8988T (cell line): Measurements from ENCODE around the gene ELL.
"Not testable (repeated sequence)": the region's sequence is repeated elsewhere in the genome, so short reads cannot be mapped to it uniquely, and the experiment has no call there.

Source experiments
- DNase-seq: peaks from one replicate; pipeline ENCODE4 v3.0.0; 2011

ELL gene

DNA sequence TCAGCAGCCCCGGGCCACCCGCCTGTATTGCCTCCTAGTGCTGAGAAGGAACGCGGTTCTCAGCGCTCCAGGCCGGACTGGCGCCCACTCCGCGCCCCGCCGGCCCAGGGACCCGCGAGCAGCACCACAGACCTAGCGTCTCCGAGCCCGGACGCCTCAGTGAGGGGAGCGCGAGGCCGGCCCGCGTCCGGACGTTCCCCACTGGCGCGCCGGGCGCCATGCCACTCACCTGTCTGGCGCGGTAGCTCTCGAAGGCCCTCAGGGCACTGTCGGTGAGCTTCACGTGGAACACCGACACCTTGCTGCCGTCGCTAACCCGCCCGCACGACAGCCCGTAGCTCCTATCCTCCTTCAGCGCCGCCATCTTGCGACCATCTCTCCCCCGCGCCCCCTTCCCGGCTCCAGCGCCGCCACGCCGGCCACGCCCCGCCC lies at the start of gene ELL:
Gene ELL (minus strand): TSS at position 379 of the 432 bp plus-strand sequence. CDS start 15 bp downstream, at position 364.
- no peak for DNase-seq

DNA sequence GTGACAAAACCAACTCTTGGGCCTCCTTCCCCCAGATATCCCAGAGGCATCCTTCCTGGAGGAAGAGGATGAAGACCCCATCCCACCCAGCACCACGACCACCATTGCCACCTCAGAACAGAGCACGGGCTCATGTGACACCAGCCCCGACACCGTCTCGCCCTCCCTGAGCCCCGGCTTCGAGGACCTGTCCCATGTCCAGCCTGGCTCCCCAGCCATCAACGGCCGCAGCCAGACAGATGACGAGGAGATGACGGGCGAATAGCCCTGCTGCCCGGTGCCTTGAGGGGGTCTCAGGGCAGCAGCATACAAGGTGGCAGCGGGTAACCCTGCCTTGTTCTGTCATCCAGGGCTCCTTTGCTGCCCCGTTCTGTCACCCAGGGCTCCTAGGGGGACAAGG lies 46.5 kb upstream of the ELL start:
- DNase-seq = no peak

DNA sequence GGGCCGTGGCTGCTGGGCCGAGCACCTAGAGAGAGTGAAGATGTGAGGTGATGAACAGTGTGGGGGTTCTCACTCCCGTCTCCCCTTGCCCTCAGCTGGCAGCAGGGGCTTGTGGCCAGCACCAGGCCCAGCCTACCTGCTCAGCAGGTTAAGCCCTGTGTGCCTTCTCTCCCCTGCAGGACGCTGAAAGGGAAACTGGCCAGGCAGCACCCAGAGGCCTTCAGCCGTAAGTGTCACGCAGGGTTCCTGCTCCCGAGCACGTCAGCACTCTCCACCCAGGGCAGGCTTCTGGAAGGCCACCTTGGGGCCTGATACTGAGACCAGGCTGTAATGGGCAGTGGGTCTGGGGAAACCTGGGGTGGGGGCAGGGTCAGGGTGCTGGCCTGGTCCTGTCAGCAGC lies 45.1 kb upstream of the ELL start:
- DNase-seq = no peak

DNA sequence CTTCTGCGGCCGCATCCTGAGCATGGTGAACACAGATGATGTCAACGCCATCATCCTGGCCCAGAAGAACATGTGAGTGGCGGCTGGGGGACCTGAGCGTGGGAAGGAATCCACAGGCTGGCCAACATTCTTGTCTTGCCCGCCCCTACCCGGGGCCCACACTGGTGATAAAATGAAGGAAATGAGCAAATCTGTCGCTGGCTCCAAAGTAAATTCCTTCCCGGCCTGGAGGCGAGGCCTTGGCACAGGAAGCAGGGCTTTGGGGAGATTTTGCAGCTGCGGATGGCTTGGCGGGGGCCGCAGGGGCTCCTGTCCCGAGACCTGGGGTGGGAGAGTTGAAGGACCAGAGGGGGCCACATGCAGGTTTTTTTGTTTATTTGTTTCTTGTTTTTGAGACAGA lies 40.2 kb upstream of the ELL start:
- no peak for DNase-seq

DNA sequence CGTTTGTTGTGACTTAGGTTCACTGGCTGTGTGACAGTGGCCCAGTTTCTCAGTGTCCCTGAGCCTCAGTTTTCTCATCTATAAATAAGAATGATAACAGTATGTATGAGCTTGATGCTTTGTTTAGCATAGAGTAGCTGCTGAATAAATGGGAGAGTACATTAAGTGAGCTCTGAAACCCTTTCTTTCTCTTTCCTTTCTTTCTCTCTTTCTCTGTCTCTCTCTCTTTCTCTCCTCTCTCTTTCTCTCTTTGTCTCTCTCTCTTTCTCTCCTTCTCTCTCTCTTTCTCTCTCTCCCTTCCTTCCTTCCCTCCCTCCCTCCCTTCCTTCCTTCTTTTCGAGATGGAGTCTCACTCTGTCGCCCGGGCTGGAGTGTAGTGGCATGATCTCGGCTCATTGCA lies 37.8 kb upstream of the ELL start:
- no peak for DNase-seq

DNA sequence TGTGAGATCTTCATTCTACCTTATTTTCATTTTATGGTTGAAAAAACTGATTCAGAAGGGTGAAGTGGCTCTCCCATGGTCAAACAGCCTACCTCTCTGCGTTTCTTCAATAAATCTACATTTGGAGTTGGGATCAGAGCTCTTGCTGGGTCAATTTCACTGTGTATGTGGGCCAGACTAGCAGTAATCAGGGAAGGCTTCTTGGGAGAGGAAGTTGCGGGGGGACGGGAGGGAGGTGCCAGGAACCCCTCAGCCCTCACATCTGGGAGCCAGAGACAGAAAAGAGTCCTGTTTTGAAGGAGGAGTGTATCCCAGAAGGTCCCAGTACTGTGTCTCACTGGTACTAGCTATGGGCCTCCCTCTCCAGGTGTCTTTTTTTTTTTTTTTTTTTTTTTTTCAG lies 36.7 kb upstream of the ELL start:
- no peak for DNase-seq

DNA sequence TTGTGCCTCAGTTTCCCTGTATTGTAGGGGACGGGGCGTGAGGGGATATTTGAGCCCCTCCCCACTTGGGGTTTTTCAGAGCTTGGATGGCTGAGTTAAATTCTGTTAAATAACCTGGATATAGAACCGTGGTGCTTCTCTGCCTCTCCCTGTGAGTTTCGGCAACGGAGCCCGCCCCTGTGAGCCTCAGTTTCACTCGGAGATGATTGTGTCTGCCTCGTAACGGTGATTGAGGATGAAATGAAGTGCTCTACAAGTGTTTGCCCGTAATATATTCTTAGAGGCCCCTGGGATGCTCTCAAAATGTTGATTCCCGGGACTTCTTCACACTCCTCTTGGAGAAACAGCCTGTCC lies 36.3 kb upstream of the ELL start:
- DNase-seq = no peak

DNA sequence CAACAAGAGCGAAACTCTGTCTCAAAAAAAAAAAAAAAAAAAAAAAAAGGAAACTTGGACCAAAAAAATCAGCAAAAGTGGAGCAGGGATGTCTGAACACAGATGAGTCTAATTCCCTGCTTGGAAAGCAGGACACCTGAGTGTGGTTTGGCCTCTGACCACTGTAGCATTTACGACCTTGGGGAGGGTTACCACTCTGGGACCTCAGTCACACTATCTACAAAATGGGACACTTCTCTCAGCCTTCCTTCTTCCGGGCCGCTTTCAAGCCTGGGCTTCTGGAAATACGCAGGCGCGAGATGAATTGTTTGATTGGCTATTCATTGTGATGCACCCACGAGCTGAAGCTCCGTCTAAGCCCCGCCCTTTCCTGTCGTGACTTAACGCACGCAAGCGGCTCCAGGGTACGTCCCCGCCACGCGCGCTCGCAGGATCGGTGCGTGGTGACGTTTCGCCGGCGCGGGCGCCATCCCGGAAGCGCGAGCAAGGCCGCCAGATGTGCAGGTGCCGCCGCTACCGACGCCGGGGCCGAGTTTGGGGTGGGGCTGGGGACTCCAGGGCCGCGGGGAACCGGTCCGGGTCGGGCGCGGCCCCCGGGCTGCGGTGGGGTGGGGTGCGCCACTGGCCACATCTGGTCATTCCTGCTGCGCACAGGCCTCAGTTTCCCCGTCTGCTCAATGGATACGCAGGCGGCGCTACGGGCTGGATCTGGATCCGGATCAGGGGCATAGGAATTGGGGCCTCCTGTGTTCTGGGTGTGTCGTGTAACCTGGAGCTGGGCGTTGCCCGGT lies 35.7 kb upstream of the ELL start, which contains the start of gene KXD1:
Gene KXD1 (plus strand): TSS at position 460 of the 791 bp plus-strand sequence. CDS start 4,187 bp downstream, outside the sequence.
- DNase-seq = peak; percentile 65

DNA sequence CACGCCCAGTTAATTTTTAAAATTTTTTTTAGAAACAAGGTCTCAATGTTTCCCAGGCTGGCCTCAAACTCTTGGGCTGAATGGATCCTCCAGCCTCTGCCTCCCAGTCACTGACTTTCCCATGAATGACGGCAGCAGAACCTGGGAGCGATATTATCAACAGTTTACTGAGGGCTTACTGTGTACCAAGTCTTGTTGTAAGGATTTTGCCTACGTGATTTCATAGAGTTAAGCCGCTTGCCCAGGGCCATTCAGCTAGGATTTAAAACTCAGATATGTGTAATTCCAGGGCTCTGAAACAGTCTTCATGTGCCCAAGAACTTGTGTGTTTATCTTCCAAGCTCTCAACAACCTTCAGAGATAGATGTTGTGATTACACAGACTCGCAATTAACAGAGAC lies 29.8 kb upstream of the ELL start:
- no peak for DNase-seq

DNA sequence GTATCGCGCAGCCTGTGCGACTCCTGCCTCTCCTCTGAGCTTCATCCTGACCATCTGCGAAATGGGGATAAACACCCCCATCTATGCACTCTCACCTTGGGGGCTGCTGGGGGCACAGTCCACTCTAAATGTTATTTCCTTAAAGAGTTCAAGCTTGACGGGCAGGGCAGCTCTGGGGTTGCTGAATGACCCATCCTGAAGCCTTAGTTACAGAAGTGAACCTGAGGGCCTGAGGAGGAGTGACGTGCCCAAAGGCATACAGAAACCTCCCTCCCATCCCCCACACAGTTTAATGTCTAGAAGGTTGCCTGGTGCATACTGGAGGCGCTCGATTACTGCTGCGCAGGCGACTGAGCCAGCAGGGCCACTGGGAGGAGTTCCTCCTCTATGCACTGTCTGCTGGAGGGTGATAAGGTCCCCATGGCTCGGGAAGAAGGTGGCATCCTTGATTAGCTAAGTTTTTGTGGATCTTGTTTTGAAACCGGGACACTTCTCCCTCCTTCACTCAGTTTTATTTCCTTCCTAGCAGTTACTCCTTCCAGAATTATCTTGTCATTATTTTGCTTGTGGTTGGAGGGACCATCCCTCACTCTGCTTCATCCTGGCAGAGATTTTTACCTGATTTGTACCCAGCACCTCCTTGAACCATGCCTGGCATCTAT lies 22.1 kb upstream of the ELL start:
- DNase-seq = peak; percentile 82

DNA sequence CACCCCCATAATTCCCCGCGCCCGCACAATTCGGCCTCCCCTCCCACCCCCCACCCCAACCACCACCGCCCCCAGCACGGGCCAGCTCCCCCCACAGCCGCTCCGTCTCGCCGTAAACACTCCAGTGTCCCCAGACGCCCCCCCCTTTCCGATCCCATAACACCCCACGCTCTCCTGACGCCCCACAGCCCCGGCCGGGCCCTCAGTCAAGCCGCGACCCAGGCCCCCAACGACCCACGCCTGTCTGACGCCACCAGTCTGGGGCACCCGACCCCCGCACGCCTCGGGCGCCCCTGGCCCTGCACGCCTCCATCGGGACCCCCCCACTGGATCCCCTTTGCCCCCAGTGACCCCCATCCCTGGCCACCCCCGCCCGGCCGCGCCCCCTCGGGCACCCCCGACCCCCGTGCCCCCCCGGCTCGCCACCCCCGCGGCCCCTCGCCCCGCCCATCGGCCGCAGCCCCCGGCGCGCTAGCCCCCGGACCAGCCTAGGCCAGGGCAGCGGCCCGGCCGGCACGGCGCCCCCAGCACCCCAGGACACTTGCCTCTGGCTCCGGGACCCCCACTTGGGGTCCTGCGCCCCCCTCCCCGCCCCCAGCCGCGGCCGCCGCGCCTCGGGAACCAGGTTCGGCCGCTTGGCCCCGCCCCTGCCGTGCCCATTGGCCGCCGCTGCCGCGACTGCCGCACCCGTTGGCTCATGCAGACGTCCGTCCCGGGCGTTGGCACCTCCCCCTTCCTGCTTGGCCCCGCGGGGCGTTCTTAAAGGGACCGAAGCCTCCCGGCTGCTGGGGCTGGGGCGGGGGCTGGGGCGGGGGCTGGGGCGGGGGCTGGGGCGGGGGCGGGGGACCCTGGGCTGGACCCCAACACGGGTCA lies 21.3 kb upstream of the ELL start, which contains the start of gene FKBP8:
Gene FKBP8 (minus strand): TSS at position 633 of the 873 bp plus-strand sequence. CDS start 1,603 bp downstream, outside the sequence.
- peak; percentile 97 for DNase-seq

DNA sequence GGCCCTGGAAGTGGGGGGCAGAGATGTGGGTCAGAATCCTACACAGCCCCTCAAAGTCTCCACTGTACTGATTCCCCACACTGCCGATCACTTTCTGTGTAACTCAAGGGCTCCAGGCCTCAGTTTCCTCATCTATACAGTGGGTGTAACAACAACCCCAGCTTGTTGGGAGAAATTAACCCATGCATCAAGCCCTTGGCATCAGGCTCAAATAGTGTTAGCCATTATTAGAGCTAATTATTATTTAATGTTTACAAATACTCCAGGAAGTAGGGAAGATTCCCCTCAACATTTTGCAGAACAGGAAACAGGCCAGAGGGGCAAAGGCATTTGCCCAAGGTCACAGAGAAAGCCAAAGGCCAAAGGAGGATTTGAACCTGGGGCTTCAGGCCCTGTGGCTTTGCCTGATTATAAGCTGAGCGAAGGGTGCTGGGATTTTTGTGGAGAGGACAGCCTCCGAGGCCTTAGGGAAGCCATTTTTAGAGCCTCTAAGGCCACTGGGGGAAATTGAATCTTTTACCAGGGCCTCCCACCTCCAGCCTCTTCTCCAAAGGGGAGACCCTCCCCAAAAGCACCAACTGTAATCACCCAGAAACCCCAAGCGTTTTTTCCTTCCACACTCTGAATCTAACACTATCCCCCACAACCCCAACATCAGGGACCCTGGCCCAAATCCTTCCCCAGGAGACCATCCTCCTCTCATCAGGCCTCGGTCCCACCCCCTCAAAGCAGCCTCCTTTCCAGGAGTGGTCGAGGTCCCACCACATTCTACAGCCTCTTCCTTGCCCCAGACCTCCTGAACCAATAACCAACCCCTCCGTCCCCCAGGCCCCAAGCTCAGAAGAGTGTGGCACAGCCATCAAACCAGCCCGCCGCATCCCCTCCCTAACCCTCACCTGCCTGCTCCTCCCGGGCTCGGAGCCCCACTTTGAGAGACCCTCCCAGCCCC lies 20.4 kb upstream of the ELL start:
- DNase-seq = no peak

DNA sequence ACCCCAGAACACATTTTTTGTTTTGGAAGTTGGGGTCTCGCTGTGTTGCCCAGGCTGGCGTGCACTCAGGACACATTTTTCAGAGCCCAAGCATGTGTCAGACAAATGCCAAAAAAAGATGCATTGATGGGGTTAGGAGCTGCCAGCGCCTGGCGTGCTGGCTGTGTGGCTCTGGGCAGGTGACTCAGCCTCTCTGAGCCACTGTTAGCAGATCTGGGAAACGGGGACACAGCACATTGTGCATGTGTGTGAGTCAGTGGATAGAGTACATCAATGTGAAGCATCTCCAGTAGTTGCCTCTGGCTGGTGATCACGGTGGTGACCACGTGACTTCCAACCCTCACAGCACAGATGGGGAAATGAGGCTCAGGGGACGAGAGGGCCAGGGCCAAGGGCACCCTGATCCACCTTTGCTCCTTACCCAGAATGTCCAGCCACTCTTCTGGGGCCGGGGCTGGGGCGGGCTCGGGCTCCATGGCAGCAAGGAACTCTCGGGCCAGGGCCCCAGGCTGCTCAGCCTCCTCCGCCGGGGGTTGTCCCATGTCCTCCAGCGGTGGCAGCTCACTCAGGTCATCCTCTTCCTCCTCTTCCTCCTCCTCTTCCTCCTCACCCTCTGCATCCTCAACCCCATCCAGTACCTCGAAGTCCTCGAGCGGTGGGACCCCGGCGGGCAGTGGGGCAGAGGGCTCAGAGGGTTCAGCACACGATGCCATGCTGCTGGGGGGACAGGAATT lies 19.6 kb upstream of the ELL start:
- no peak for DNase-seq

DNA sequence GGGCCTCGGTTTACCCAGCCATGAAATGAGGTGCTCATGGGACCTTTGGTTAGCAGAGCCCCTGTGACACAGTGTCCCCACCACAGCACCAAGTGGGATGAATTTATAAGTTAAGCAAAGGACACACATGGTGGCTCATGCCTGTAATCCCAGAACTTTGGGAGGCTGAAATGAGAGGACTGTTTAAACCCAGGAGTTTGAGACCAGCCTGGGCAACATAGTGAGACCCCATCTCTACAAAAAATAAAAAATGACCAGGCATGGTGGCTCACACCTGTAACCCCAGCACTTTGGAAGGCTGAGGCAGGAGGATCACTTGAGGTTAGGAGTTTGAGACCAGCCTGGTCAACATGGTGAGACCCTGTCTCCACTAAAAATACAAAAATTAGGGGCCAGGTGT lies 18.3 kb upstream of the ELL start:
- DNase-seq = not testable (repeated sequence)

DNA sequence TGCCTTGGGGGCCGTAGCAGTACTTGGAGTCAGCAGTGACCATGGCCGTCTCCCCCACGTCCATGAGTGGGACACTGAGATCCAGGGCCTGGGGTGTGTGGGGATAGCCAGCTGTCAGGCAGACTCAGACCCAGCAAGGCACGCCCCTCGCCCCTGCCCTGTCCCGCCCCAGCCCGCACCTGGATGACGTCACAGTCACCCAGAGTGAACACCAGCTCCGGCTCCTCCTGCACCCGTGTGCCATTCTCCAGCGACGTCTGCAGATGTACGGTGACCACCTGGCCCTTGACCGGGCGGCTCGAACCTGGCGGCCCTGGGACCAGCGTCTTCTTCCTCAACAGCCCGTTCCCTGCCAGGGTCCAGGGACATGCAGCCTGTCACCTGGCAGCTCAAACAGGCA lies 17.5 kb upstream of the ELL start:
- DNase-seq = peak; percentile 6

DNA sequence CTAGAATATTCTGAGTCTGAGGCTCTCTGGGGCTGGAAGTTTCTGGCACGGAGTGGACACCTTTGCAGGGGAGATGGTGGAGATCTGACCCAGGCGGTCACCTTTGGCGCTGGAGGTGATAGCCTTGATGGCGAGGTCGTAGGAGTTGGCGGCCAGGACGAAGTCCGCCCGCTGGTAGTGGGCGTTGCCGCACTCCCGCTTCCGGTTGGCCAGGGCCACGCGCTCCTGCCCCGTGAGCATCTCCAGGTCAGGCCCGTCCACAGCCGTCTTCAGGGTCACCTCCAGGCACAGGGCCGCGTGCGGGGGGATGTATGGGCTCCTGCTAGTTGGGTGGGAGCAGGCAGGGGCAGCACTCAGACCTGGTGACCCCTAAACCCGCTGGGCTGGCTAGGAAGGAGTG lies 16.2 kb upstream of the ELL start:
- DNase-seq = no peak

DNA sequence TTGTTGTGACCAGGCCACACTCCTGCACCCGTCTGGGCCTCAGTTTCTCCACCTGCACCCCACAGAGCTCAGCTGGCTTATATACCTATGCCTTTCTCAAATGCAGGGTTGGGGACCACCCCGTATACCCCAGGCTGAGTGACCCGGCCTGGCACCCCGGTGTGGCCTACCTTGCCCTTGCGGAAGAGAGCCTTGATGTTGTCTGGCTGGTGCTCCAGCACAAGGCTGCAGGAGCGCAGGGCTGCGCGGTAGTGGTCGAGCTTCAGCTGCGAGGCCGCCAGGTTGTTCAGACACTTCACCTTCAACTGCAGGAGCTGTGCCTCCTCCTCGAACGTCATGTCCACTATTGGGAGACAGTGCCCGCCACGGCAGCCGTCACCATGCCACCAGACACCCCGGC lies 15.6 kb upstream of the ELL start:
- DNase-seq = no peak

DNA sequence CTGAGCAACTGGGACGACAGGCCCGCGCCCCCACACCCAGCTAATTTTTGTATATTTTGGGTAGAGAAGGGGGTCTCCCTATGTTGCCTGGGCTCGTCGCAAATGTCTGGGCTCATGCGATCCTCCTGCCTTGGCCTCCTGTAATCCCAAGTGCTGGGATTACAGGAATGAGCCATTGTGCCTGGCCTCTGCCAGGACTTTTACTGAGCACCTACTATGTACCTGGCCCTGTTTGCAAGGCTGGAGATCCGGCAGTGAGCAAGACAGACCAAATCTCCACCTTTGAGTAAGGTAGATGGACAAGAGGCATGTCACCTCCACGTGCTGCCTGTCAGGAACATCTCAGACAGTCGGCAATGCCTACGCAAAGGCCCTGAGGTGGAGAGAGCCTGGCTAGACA lies 14.6 kb upstream of the ELL start:
- no peak for DNase-seq

DNA sequence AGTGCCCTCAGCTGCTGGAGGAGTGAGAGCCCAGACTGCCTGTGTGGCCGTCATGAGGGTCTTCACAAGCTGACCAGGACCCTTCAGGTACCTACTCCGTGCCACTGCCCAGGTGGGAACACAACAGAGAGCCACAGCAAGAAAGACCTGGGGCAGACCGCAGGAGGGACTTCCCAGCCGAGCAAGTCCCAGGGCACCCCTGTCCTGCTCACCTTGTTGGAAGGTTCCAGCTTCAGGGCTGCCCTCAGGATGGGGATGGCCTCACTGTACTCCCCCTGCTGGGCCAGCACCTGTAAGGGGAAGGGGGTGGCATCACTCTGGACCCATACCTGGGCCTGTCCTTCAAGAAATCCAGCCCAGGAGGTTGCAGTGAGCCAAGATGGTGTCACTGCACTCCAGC lies 11.2 kb upstream of the ELL start:
- peak; percentile 7 for DNase-seq

DNA sequence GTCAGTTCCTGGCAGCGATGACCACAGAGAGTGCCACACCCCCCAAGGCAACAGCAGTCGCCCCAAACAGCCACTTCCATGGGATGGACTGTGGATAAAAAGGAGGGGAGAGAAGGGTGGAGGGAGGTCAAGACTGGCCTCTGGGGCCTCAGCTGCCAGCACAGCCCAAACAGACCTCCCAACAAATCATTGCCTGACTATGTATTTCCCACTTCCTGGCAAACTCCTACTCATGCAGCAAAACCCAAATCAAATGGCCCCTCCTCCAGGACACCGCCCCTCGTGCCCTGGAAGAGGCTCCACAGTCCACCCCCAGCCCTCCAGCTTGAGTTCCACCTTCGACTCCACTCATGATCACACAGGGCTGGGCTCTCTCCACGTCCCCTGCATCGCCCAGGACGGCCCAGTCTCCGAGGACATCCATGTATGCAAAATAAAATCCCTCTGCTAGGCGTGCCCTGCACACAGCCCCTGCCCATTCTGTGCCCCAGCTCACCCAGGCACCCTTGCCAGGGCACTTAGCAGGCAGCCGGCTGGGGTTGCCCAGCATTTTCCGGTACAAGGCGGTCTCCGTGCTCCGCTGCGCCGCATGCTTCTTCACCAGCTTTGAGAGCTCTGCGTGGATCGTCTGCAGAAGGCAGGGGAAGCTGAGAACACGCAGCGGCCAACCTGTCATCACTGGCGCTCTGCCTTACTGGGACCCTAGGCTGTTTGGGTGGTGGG lies 10.5 kb upstream of the ELL start:
- no peak for DNase-seq

DNA sequence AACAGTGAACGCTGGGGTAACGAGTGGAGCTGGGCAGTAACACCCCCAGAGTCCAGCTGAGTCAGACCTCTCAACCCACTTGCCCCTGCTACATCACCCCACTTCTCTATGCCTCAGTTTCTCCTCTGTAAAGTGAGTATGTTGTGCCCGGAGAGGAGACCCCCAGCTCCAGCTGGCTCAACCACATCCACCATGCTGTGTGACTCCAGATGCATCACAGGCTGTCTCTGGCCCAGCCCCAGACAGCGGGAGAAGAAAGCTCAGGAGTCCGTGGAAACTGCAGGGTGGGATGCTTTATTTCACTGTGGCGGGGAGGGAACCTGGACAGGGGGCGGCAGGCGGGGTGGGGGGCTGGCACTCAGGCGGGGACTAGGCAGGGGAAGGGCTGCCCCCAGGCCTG lies 9.6 kb upstream of the ELL start:
- no peak for DNase-seq
